ENCODE measurements around the gene TLR5.

DNA sequence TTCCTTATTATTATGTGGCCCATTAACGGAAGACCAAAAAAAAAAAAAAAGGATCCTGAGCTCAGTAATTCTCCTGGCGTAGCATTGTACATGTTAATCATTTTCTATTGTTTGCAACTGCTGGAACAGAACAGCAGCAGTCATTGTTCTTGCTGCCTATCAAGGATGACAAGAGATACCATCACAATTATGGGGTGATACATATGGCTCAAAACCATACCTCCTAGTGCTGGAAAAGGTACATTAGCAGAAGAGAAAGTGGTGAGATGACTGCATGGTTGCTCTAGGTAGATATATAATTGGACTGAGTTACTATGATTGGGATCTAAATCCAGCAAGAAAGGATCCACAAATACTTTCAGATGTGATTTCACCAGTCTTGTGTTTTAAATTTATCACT, 13.3 kb upstream of the TLR5 start:
- TF ChIP-seq, protein P1, sequence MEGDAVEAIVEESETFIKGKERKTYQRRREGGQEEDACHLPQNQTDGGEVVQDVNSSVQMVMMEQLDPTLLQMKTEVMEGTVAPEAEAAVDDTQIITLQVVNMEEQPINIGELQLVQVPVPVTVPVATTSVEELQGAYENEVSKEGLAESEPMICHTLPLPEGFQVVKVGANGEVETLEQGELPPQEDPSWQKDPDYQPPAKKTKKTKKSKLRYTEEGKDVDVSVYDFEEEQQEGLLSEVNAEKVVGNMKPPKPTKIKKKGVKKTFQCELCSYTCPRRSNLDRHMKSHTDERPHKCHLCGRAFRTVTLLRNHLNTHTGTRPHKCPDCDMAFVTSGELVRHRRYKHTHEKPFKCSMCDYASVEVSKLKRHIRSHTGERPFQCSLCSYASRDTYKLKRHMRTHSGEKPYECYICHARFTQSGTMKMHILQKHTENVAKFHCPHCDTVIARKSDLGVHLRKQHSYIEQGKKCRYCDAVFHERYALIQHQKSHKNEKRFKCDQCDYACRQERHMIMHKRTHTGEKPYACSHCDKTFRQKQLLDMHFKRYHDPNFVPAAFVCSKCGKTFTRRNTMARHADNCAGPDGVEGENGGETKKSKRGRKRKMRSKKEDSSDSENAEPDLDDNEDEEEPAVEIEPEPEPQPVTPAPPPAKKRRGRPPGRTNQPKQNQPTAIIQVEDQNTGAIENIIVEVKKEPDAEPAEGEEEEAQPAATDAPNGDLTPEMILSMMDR (IDR thresholded peaks at IDR 0.05): no peak
- no peak for TF ChIP-seq SIN3A (IDR thresholded peaks at IDR 0.05; ENCODE audit: borderline replicate concordance, insufficient read depth, low read depth, low read length)

All from Panc1 (cell line).